Chondrocyte (in vitro differentiated cells): ENCODE measurements around the gene LIPC. TPM values are rescaled to one million over a fixed set of nuclear protein-coding genes. Genes with fewer than 3 reads are reported as not detected.

Source experiments
- DNase-seq: peaks from one replicate; pipeline ENCODE4 v3.0.0; 2021; ENCODE audit warnings: mixed read lengths, low spot score
- H3K27ac Mint-ChIP-seq: one replicate; pipeline ENCODE4 v1.8.0; 2021; ENCODE audit warnings: mild to moderate bottlenecking, moderate library complexity, mixed read lengths; ENCODE audit not compliant: unreplicated experiment
- H3K27me3 Mint-ChIP-seq: 2 replicates; pipeline ENCODE4 v1.8.0; 2021; ENCODE audit warnings: low read depth, mixed read lengths
- H3K36me3 Mint-ChIP-seq: 2 replicates; pipeline ENCODE4 v1.8.0; 2021; ENCODE audit warnings: low read depth, mixed read lengths
- H3K4me1 Mint-ChIP-seq: 2 replicates; pipeline ENCODE4 v1.8.0; 2021; ENCODE audit warnings: low read depth, mild to moderate bottlenecking, mixed read lengths
- H3K4me3 Mint-ChIP-seq: one replicate; pipeline ENCODE4 v1.8.0; 2021; ENCODE audit warnings: mild to moderate bottlenecking, moderate library complexity, mixed read lengths; ENCODE audit not compliant: unreplicated experiment
- H3K9me3 Mint-ChIP-seq: 2 replicates; pipeline ENCODE4 v1.8.0; 2021; ENCODE audit warnings: low read depth, mixed read lengths
- CTCF ChIP-seq: fragments of 200-600 bp; sonication (generic); IDR thresholded peaks from 2 replicates; pipeline ENCODE4 v1.5.0; 2021; ENCODE audit warnings: antibody characterized with exemption, mild to moderate bottlenecking, moderate library complexity
- total RNA-seq: library from RNA; stranded (reverse); gene quantifications from 3 replicates; pipeline ENCODE4 v1.2.1, GENCODE V29; 2021

Gene LIPC
- total RNA-seq, 1 donor from 2014 or later = not detected

GRCh38 chr15:58416963-58417362 lies 14.8 kb upstream of the LIPC start:
- no peaks in the 10 kb centered on the region for H3K36me3 Mint-ChIP-seq
- H3K27ac Mint-ChIP-seq = no peak overlapping the region
- H3K27me3 Mint-ChIP-seq = peaks cover 2% of the 10 kb centered on the region
- DNase-seq = no peak
- no peaks in the 10 kb centered on the region for H3K9me3 Mint-ChIP-seq
- no peak overlapping the region for H3K4me3 Mint-ChIP-seq
- H3K4me1 Mint-ChIP-seq = peaks cover 4% of the 10 kb centered on the region
- no peak for TF ChIP-seq CTCF

- Mint-ChIP-seq H3K4me1 (peaks cover 4% of the 10 kb centered on the region), H3K4me3 (no peak overlapping the region), H3K27me3 (peaks cover 2% of the 10 kb centered on the region), H3K27ac (no peak overlapping the region), H3K9me3 (no peaks in the 10 kb centered on the region), H3K36me3 (no peaks in the 10 kb centered on the region)
- DNase-seq = no peak
- no peak for TF ChIP-seq CTCF
Measured at GRCh38 chr15:58418135-58418534, 13.7 kb upstream of the LIPC start.

- peaks cover 2% of the 10 kb centered on the region for H3K27me3 Mint-ChIP-seq
- no peak for DNase-seq
- no peak for TF ChIP-seq CTCF
Measured at GRCh38 chr15:58419803-58420524, 11.8 kb upstream of the LIPC start.

GRCh38 chr15:58420579-58421043 lies 11.2 kb upstream of the LIPC start:
- peaks cover 3% of the 10 kb centered on the region for H3K4me1 Mint-ChIP-seq
- no peak overlapping the region for H3K4me3 Mint-ChIP-seq
- H3K27ac Mint-ChIP-seq = no peak overlapping the region
- H3K27me3 Mint-ChIP-seq = peaks cover 2% of the 10 kb centered on the region
- no peaks in the 10 kb centered on the region for H3K9me3 Mint-ChIP-seq
- no peak for TF ChIP-seq CTCF
- no peak for DNase-seq
- H3K36me3 Mint-ChIP-seq = no peaks in the 10 kb centered on the region

More at GRCh38 chr15:58419803-58420524, 11.8 kb upstream of the LIPC start:
- H3K4me1 Mint-ChIP-seq = peaks cover 4% of the 10 kb centered on the region
- H3K4me3 Mint-ChIP-seq = no peak overlapping the region
- no peak overlapping the region for H3K27ac Mint-ChIP-seq
- H3K36me3 Mint-ChIP-seq = no peaks in the 10 kb centered on the region
- no peaks in the 10 kb centered on the region for H3K9me3 Mint-ChIP-seq

- DNase-seq = no peak
- Mint-ChIP-seq H3K27ac (no peak overlapping the region), H3K4me3 (no peak overlapping the region), H3K9me3 (no peaks in the 10 kb centered on the region), H3K4me1 (no peaks in the 10 kb centered on the region), H3K27me3 (peaks cover 2% of the 10 kb centered on the region), H3K36me3 (no peaks in the 10 kb centered on the region)
- TF ChIP-seq CTCF = no peak
Measured at GRCh38 chr15:58423205-58423604, 8.6 kb upstream of the LIPC start.
